Right renal cortex interstitium (tissue), 3 donors: Measurements from ENCODE around the gene USP17L21. TPM values are rescaled to one million over a fixed set of nuclear protein-coding genes. Genes with fewer than 3 reads are reported as not detected.
"Not testable (repeated sequence)": the region's sequence is repeated elsewhere in the genome, so short reads cannot be mapped to it uniquely, and the experiment has no call there.

ENCODE experiments used
- DNase-seq, 3 donors: peaks; one replicate each; pipeline ENCODE4 v3.0.0-alpha.2; 2013; ENCODE audit warnings: low read depth in 3 of 3, low spot score in 2 of 3
- polyA plus RNA-seq, 3 donors: library from polyadenylated mRNA; unstranded; fragments of 120-200 nt; gene quantifications; one replicate each; pipeline ENCODE4 v1.2.1, GENCODE V29; 2013; ENCODE audit not compliant: insufficient read length in 3 of 3

USP17L21 gene, protein sequence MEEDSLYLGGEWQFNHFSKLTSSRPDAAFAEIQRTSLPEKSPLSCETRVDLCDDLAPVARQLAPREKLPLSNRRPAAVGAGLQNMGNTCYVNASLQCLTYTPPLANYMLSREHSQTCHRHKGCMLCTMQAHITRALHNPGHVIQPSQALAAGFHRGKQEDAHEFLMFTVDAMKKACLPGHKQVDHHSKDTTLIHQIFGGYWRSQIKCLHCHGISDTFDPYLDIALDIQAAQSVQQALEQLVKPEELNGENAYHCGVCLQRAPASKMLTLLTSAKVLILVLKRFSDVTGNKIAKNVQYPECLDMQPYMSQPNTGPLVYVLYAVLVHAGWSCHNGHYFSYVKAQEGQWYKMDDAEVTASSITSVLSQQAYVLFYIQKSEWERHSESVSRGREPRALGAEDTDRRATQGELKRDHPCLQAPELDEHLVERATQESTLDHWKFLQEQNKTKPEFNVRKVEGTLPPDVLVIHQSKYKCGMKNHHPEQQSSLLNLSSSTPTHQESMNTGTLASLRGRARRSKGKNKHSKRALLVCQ
- polyA plus RNA-seq, result not detected

DNA sequence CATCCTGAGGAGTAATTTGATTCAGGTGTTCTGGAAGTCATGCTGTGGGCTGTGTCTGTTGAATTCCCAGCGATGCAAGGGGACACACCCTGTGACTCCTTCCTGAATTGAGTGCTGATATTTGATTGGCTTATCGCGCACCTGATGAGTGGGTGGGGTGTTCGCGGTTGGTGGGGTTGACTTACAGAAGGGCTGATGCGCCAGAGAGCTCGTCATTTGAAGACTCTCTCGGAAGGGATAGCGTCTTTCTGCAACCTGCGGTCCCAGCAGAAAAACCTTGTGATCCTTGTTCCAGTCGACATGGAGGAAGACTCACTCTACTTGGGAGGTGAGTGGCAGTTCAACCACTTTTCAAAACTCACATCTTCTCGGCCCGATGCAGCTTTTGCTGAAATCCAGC lies at the start of gene USP17L21:
USP17L21 (plus strand) TSS at position 301 of the 400 bp plus-strand sequence; CDS start at position 301, 0 bp downstream.
- DNase-seq, result not testable (repeated sequence)

DNA sequence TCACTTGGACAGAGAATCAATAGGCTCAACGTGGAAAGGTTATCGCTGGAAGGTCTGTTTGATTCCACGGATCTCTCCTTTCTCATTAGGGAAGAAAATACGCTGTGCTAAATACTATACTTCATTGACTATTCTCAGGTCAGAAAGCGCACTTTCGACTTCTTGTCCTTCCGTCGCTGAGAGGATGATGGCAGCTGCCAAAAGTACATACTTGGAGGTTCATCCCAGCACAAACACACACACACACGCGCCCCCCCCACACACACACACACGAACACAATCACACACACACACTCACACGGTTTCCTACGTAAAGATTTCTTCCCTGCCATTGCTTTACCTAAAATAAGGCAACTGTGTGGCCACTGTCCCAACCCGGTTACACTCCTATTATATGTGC lies 48.0 kb upstream of the USP17L21 start:
- not testable (repeated sequence) for DNase-seq

DNA sequence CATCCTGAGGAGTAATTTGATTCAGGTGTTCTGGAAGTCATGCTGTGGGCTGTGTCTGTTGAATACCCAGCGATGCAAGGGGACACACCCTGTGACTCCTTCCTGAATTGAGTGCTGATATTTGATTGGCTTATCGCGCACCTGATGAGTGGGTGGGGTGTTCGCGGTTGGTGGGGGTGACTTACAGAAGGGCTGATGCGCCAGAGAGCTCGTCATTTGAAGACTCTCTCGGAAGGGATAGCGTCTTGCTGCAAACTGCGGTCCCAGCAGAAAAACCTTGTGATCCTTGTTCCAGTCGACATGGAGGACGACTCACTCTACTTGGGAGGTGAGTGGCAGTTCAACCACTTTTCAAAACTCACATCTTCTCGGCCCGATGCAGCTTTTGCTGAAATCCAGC lies 47.6 kb upstream of the USP17L21 start, which contains the start of gene USP17L11:
USP17L11 (plus strand) TSS at position 301 of the 400 bp plus-strand sequence; CDS start at position 301, 0 bp downstream.
- not testable (repeated sequence) for DNase-seq

DNA sequence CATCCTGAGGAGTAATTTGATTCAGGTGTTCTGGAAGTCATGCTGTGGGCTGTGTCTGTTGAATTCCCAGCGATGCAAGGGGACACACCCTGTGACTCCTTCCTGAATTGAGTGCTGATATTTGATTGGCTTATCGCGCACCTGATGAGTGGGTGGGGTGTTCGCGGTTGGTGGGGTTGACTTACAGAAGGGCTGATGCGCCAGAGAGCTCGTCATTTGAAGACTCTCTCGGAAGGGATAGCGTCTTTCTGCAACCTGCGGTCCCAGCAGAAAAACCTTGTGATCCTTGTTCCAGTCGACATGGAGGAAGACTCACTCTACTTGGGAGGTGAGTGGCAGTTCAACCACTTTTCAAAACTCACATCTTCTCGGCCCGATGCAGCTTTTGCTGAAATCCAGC lies 42.8 kb upstream of the USP17L21 start, which contains the start of gene USP17L12:
USP17L12 (plus strand) TSS at position 301 of the 400 bp plus-strand sequence; CDS start at position 301, 0 bp downstream.
- not testable (repeated sequence) for DNase-seq

DNA sequence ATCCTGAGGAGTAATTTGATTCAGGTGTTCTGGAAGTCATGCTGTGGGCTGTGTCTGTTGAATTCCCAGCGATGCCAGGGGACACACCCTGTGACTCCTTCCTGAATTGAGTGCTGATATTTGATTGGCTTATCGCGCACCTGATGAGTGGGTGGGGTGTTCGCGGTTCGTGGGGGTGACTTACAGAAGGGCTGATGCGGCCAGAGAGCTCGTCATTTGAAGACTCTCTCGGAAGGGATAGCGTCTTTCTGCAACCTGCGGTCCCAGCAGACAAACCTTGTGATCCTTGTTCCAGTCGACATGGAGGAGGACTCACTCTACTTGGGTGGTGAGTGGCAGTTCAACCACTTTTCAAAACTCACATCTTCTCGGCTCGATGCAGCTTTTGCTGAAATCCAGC lies 38.1 kb upstream of the USP17L21 start, which contains the start of gene USP17L13:
USP17L13 (plus strand) TSS at position 301 of the 400 bp plus-strand sequence; CDS start at position 301, 0 bp downstream.
- DNase-seq, result not testable (repeated sequence)

DNA sequence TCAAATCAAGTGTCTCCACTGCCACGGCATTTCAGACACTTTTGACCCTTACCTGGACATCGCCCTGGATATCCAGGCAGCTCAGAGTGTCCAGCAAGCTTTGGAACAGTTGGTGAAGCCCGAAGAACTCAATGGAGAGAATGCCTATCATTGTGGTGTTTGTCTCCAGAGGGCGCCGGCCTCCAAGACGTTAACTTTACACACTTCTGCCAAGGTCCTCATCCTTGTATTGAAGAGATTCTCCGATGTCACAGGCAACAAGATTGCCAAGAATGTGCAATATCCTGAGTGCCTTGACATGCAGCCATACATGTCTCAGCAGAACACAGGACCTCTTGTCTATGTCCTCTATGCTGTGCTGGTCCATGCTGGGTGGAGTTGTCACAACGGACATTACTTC lies 32.4 kb upstream of the USP17L21 start:
- DNase-seq, result not testable (repeated sequence)

DNA sequence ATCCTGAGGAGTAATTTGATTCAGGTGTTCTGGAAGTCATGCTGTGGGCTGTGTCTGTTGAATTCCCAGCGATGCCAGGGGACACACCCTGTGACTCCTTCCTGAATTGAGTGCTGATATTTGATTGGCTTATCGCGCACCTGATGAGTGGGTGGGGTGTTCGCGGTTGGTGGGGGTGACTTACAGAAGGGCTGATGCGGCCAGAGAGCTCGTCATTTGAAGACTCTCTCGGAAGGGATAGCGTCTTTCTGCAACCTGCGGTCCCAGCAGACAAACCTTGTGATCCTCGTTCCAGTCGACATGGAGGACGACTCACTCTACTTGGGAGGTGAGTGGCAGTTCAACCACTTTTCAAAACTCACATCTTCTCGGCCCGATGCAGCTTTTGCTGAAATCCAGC lies 28.6 kb upstream of the USP17L21 start, which contains the start of gene USP17L15:
USP17L15 (plus strand) TSS at position 301 of the 400 bp plus-strand sequence; CDS start at position 301, 0 bp downstream.
- not testable (repeated sequence) for DNase-seq

DNA sequence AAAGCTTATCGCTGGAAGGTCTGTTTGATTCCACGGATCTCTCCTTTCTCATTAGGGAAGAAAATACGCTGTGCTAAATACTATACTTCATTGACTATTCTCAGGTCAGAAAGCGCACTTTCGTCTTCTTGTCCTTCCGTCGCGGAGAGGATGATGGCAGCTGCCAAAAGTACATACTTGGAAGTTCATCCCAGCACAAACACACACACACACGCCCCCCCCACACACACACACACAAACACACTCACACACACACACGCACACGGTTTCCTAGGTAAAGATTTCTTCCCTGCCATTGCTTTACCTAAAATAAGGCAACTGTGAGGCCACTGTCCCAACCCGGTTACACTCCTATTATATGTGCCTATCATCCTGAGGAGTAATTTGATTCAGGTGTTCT lies 24.2 kb upstream of the USP17L21 start:
- not testable (repeated sequence) for DNase-seq

DNA sequence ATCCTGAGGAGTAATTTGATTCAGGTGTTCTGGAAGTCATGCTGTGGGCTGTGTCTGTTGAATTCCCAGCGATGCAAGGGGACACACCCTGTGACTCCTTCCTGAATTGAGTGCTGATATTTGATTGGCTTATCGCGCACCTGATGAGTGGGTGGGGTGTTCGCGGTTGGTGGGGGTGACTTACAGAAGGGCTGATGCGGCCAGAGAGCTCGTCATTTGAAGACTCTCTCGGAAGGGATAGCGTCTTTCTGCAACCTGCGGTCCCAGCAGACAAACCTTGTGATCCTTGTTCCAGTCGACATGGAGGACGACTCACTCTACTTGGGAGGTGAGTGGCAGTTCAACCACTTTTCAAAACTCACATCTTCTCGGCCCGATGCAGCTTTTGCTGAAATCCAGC lies 19.1 kb upstream of the USP17L21 start, which contains the start of gene USP17L17:
USP17L17 (plus strand) TSS at position 301 of the 400 bp plus-strand sequence; CDS start at position 301, 0 bp downstream.
- DNase-seq, result not testable (repeated sequence)

DNA sequence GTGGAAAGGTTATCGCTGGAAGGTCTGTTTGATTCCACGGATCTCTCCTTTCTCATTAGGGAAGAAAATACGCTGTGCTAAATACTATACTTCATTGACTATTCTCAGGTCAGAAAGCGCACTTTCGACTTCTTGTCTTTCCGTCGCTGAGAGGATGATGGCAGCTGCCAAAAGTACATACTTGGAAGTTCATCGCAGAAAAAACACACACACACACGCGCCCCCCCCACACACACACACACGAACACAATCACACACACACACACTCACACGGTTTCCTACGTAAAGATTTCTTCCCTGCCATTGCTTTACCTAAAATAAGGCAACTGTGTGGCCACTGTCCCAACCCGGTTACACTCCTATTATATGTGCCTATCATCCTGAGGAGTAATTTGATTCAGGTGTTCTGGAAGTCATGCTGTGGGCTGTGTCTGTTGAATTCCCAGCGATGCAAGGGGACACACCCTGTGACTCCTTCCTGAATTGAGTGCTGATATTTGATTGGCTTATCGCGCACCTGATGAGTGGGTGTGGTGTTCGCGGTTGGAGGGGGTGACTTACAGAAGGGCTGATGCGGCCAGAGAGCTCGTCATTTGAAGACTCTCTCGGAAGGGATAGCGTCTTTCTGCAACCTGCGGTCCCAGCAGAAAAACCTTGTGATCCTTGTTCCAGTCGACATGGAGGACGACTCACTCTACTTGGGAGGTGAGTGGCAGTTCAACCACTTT lies 14.6 kb upstream of the USP17L21 start, which contains the start of gene USP17L18:
USP17L18 (plus strand) TSS at position 678 of the 728 bp plus-strand sequence; CDS start at position 678, 0 bp downstream.
- not testable (repeated sequence) for DNase-seq

DNA sequence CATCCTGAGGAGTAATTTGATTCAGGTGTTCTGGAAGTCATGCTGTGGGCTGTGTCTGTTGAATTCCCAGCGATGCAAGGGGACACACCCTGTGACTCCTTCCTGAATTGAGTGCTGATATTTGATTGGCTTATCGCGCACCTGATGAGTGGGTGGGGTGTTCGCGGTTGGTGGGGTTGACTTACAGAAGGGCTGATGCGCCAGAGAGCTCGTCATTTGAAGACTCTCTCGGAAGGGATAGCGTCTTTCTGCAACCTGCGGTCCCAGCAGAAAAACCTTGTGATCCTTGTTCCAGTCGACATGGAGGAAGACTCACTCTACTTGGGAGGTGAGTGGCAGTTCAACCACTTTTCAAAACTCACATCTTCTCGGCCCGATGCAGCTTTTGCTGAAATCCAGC lies 9.6 kb upstream of the USP17L21 start, which contains the start of gene USP17L19:
USP17L19 (plus strand) TSS at position 301 of the 400 bp plus-strand sequence; CDS start at position 301, 0 bp downstream.
- not testable (repeated sequence) for DNase-seq

DNA sequence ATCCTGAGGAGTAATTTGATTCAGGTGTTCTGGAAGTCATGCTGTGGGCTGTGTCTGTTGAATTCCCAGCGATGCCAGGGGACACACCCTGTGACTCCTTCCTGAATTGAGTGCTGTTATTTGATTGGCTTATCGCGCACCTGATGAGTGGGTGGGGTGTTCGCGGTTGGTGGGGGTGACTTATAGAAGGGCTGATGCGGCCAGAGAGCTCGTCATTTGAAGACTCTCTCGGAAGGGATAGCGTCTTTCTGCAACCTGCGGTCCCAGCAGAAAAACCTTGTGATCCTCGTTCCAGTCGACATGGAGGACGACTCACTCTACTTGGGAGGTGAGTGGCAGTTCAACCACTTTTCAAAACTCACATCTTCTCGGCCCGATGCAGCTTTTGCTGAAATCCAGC lies 4.8 kb upstream of the USP17L21 start, which contains the start of gene USP17L20:
USP17L20 (plus strand) TSS at position 301 of the 400 bp plus-strand sequence; CDS start at position 301, 0 bp downstream.
- not testable (repeated sequence) for DNase-seq

DNA sequence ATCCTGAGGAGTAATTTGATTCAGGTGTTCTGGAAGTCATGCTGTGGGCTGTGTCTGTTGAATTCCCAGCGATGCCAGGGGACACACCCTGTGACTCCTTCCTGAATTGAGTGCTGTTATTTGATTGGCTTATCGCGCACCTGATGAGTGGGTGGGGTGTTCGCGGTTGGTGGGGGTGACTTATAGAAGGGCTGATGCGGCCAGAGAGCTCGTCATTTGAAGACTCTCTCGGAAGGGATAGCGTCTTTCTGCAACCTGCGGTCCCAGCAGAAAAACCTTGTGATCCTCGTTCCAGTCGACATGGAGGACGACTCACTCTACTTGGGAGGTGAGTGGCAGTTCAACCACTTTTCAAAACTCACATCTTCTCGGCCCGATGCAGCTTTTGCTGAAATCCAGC lies 4.6 kb downstream of the USP17L21 start, which contains the start of gene USP17L22:
USP17L22 (plus strand) TSS at position 301 of the 400 bp plus-strand sequence; CDS start at position 301, 0 bp downstream.
- not testable (repeated sequence) for DNase-seq

DNA sequence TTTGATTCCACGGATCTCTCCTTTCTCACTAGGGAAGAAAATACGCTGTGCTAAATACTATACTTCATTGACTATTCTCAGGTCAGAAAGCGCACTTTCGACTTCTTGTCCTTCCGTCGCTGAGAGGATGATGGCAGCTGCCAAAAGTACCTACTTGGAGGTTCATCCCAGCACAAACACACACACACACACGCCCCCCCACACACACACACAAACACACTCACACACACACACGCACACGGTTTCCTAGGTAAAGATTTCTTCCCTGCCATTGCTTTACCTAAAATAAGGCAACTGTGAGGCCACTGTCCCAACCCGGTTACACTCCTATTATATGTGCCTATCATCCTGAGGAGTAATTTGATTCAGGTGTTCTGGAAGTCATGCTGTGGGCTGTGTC lies 9.0 kb downstream of the USP17L21 start:
- not testable (repeated sequence) for DNase-seq

Other genes with a start within 250 kb of the USP17L21 start
- not detected for gene FAM90A26, start 92.5 kb upstream of the USP17L21 start, polyA plus RNA-seq
- not detected for gene USP17L10, start 52.2 kb upstream of the USP17L21 start, polyA plus RNA-seq
- gene USP17L11, start 47.5 kb upstream of the USP17L21 start, polyA plus RNA-seq, result not detected
- not detected for gene USP17L12, start 42.7 kb upstream of the USP17L21 start, polyA plus RNA-seq
- gene USP17L13, start 38.0 kb upstream of the USP17L21 start, polyA plus RNA-seq, result not detected
- not detected for gene USP17L15, start 28.5 kb upstream of the USP17L21 start, polyA plus RNA-seq
- gene USP17L17, start 19.0 kb upstream of the USP17L21 start, polyA plus RNA-seq, result not detected
- not detected for gene USP17L18, start 14.2 kb upstream of the USP17L21 start, polyA plus RNA-seq
- gene USP17L19, start 9.5 kb upstream of the USP17L21 start, polyA plus RNA-seq, result not detected
- gene USP17L20, start 4.7 kb upstream of the USP17L21 start, polyA plus RNA-seq, result not detected
- not detected for gene USP17L22, start 4.7 kb downstream of the USP17L21 start, polyA plus RNA-seq
- not detected for gene USP17L24, start 62.3 kb downstream of the USP17L21 start, polyA plus RNA-seq
- gene USP17L25, start 67.0 kb downstream of the USP17L21 start, polyA plus RNA-seq, result not detected
- gene USP17L26, start 71.8 kb downstream of the USP17L21 start, polyA plus RNA-seq, result not detected
- gene USP17L5, start 76.5 kb downstream of the USP17L21 start, polyA plus RNA-seq, result not detected
- not detected for gene USP17L27, start 81.3 kb downstream of the USP17L21 start, polyA plus RNA-seq
- not detected for gene USP17L28, start 86.0 kb downstream of the USP17L21 start, polyA plus RNA-seq
- gene USP17L29, start 90.8 kb downstream of the USP17L21 start, polyA plus RNA-seq, result not detected
- not detected for gene USP17L30, start 100.3 kb downstream of the USP17L21 start, polyA plus RNA-seq
- gene DEFB131A, start 181.5 kb downstream of the USP17L21 start, polyA plus RNA-seq, result not detected